Stomach (tissue), 4 donors: ENCODE results near the gene SPATA31D1.

ENCODE experiments used
- CTCF ChIP-seq, 7 experiments: fragments of 450-650 bp in 4 of 7; fragments of 200-600 bp in 3 of 7; sonication (generic) in 3 of 7; IDR thresholded peaks; one replicate each; pipeline ENCODE4 v1.5.1; 2016 to 2019; ENCODE audit warnings: antibody characterized with exemption in 7 of 7, control low read depth in 2 of 7, mild to moderate bottlenecking in 1 of 7
- POLR2A ChIP-seq, 4 donors: fragments of 450-650 bp; IDR thresholded peaks; one replicate each; pipeline ENCODE4 v1.6.1; 2016; ENCODE audit warnings: antibody characterized with exemption in 4 of 4, control low read depth in 2 of 4, mild to moderate bottlenecking in 1 of 4, moderate library complexity in 1 of 4

- TF ChIP-seq CTCF (IDR thresholded peaks at IDR 0.05), result no peak
- no peak for TF ChIP-seq POLR2A (IDR thresholded peaks at IDR 0.05)
These were observed 1.1 kb downstream of the SPATA31D1 start for GRCh38 chr9:81989700-81990099.
